ENCODE measurements around the gene RPLP1. TPM values are rescaled to one million over a fixed set of nuclear protein-coding genes. Genes with fewer than 3 reads are reported as not detected.
A peak's percentile ranks its signal among the peaks of the same experiment; 100 is the strongest.

RPLP1 gene
- total RNA-seq, 1 donor from 2014 or later, result 379 TPM

DNA sequence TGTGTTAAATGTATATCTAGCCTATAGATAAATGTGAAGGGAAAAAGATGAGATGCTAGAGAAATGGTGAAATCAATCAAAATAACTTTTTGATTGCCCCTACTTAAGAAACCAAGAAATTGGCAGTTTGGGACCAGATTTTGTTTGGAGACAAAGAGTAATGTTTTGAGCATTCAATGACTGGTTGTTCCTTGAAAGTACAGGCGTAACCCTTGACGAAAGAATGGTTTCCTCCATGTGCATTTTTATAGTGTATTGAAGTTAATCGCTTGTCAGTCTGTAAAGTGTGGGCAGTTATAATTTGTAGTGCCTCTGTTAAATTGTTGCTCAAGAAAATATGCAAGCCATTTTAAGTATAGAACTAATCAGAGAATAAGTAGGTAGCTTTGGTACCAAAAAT, 37.2 kb upstream of the RPLP1 start:
- H3K4me3 ChIP-seq, result peak overlapping the region; percentile 91 to 97
- DNase-seq (ENCODE audit: low spot score in 2 of 2), result no peak
- no peaks in the 10 kb centered on the region for H3K27me3 ChIP-seq
- H3K4me1 ChIP-seq, result peaks cover 0 to 21% of the 10 kb centered on the region in 2 donors
- peak overlapping the region; percentile 79 to 97 for H3K27ac ChIP-seq
- no peaks in the 10 kb centered on the region for H3K9me3 ChIP-seq
- intact Hi-C loops (cut with DNase I), result loop anchor here (2.0 kb wide), 2 partner anchors 47 to 255 kb away; partner anchors contain the start of gene GLCE
- TF ChIP-seq, protein P1, sequence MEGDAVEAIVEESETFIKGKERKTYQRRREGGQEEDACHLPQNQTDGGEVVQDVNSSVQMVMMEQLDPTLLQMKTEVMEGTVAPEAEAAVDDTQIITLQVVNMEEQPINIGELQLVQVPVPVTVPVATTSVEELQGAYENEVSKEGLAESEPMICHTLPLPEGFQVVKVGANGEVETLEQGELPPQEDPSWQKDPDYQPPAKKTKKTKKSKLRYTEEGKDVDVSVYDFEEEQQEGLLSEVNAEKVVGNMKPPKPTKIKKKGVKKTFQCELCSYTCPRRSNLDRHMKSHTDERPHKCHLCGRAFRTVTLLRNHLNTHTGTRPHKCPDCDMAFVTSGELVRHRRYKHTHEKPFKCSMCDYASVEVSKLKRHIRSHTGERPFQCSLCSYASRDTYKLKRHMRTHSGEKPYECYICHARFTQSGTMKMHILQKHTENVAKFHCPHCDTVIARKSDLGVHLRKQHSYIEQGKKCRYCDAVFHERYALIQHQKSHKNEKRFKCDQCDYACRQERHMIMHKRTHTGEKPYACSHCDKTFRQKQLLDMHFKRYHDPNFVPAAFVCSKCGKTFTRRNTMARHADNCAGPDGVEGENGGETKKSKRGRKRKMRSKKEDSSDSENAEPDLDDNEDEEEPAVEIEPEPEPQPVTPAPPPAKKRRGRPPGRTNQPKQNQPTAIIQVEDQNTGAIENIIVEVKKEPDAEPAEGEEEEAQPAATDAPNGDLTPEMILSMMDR (IDR thresholded peaks at IDR 0.05), result no peak
- no peaks in the 10 kb centered on the region for H3K36me3 ChIP-seq

DNA sequence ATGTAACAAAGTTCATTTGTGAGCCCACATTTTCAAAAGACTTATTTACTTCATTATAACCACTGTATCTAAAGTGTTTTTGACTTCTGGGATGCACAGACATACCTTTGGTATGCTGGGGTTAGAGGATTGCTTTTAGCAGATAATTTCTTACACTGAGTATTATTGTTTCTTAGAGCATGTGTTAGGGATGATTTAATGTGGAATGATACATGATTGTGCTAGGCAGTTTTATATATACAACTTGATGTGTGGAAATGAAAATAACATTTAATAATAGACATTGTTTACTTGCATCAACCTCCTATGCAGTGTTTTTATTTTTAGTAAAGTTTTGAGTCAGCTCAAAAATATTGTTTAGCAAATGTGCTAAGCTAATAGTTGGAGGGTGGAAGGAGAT, 35.0 kb upstream of the RPLP1 start:
- no peaks in the 10 kb centered on the region for H3K27me3 ChIP-seq
- no peak for DNase-seq (ENCODE audit: low spot score in 2 of 2)
- no peaks in the 10 kb centered on the region for H3K9me3 ChIP-seq
- no peaks in the 10 kb centered on the region for H3K36me3 ChIP-seq
- intact Hi-C loops (cut with DNase I), result no loop called here
- TF ChIP-seq, protein P1 (IDR thresholded peaks at IDR 0.05), result no peak
- no peak overlapping the region for H3K27ac ChIP-seq
- H3K4me1 ChIP-seq, result peaks cover 0 to 19% of the 10 kb centered on the region in 2 donors
- no peak overlapping the region for H3K4me3 ChIP-seq

DNA sequence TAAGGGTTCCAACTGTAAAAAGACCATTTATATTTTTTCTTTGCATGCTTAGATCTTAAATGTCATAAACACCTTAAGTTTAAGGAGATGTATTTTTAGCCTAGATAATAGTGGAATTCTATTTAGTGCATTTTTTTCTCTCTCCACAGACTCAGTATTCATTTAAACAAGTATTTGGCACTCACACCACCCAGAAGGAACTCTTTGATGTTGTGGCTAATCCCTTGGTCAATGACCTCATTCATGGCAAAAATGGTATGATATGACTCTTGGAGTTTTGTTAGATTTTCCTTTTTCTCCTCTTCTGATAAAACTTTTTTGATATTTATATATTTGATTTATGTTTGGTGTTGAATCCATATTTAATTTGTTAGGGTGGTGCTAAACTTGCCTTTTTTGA, 31.1 kb upstream of the RPLP1 start:
- Histone ChIP-seq H3K27me3 (no peaks in the 10 kb centered on the region), H3K9me3 (no peaks in the 10 kb centered on the region), H3K36me3 (peaks cover 0 to 2% of the 10 kb centered on the region in 2 donors), H3K4me3 (no peak overlapping the region), H3K4me1 (peaks cover 0 to 7% of the 10 kb centered on the region in 2 donors), H3K27ac (no peak overlapping the region)
- intact Hi-C loops (cut with DNase I), result no loop called here
- TF ChIP-seq, protein P1 (IDR thresholded peaks at IDR 0.05), result no peak
- DNase-seq (ENCODE audit: low spot score in 2 of 2), result no peak

DNA sequence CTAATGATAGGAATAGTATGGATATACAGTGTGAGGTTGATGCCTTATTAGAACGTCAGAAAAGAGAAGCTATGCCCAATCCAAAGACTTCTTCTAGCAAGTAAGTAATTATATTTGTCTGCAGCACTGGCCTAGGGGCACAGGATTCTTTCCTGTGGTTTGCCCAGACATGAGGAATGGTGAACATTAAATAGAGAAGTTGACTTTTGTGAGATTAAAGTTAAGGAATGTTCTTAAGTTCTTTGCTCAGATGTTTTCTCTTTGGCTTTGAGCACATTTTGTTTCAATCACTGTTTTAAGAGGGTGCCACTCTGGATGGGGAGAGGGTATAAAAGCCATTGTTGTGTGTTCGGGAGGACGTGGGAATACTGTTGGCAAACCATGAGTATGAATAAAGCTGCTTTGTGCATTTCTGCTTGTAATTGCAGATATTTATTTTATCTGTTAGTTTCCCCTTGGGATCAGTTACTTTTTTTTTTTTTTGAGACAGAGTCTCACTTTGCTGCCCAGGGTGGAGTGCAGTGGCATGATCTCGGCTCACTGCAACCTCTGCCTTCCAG, 30.2 kb upstream of the RPLP1 start:
- H3K27me3 ChIP-seq, result no peaks in the 10 kb centered on the region
- intact Hi-C loops (cut with DNase I), result no loop called here
- DNase-seq (ENCODE audit: low spot score in 2 of 2), result no peak
- no peak overlapping the region for H3K27ac ChIP-seq
- no peaks in the 10 kb centered on the region for H3K9me3 ChIP-seq
- TF ChIP-seq, protein P1 (IDR thresholded peaks at IDR 0.05), result no peak
- peaks cover 0 to 3% of the 10 kb centered on the region in 2 donors for H3K36me3 ChIP-seq
- no peak overlapping the region for H3K4me3 ChIP-seq
- peaks cover 0 to 5% of the 10 kb centered on the region in 2 donors for H3K4me1 ChIP-seq

DNA sequence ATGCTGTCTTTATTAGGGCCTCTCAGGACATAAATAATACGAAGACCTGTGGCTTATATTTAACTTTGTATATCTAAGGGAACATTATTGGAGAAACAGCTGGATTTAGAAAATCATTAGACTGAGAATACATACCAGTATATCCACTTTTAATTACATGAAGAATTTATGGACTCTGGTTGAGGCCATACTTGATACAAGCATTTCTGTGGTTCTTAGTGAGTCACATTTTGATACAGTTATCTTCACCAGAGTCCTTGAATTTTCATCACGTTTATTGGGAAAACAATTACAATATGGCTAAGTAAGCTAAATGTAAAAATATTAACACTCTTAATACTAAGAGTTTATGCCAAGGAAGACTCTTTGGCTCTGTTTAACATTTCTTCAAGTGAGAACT, 28.6 kb upstream of the RPLP1 start:
- Histone ChIP-seq H3K36me3 (peaks cover under 1 to 3% of the 10 kb centered on the region in 2 donors), H3K9me3 (no peaks in the 10 kb centered on the region), H3K4me3 (no peak overlapping the region), H3K27ac (no peak overlapping the region), H3K4me1 (no peaks in the 10 kb centered on the region), H3K27me3 (no peaks in the 10 kb centered on the region)
- DNase-seq (ENCODE audit: low spot score in 2 of 2), result no peak
- intact Hi-C loops (cut with DNase I), result no loop called here
- TF ChIP-seq, protein P1 (IDR thresholded peaks at IDR 0.05), result no peak
